HEK293 (cell line): ENCODE measurements around the gene PCDH1.

Experiments used
- CTCF ChIA-PET: fragments of 350-600 bp; formaldehyde crosslinking; extraction: SDS; loops from one replicate; lab custom pipeline; 2021; ENCODE audit warnings: antibody characterized with exemption; lab: Yijun Ruan, JAX
- POLR2A ChIA-PET: fragments of 300-600 bp; formaldehyde crosslinking; extraction: SDS; loops from one replicate; lab custom pipeline; 2020; ENCODE audit warnings: antibody characterized with exemption, inconsistent platforms; lab: Yijun Ruan, JAX
- H3K27ac ChIP-seq: fragments of 200-500 bp; sonication (Bioruptor generic); 2 replicates; pipeline ENCODE4 v1.5.1; 2014; ENCODE audit warnings: low read depth, low read length, control low read depth, inconsistent platforms; ENCODE audit errors: extremely low read depth
- H3K36me3 ChIP-seq, 2 experiments: fragments of 200-500 bp in 1 of 2; sonication (Bioruptor generic) in 1 of 2; 1 replicate in 1 of 2; 2 replicates in 1 of 2; pipeline ENCODE4 v1.5.1; 2014 to 2017; ENCODE audit warnings: inconsistent platforms in 2 of 2, low read length in 2 of 2; ENCODE audit not compliant: control insufficient read depth in 2 of 2, insufficient read depth in 1 of 2
- H3K4me1 ChIP-seq: fragments of 200-500 bp; sonication (Bioruptor generic); 2 replicates; pipeline ENCODE4 v1.5.1; 2014; ENCODE audit warnings: mild to moderate bottlenecking, low read length, inconsistent platforms; ENCODE audit not compliant: control insufficient read depth, insufficient read depth
- H3K4me3 ChIP-seq: 2 replicates; pipeline ENCODE4 v1.5.1; 2011; ENCODE audit warnings: low read depth, mild to moderate bottlenecking, control low read depth, low read length, moderate library complexity
- H3K9me3 ChIP-seq: fragments of 200-500 bp; sonication (Bioruptor generic); 2 replicates; pipeline ENCODE4 v1.5.1; 2014; ENCODE audit warnings: low read depth, low read length, inconsistent platforms; ENCODE audit not compliant: control insufficient read depth, insufficient read depth
- GFI1B ChIP-seq: fragments of 450-650 bp; formaldehyde crosslinking; IDR thresholded peaks from 2 replicates; pipeline ENCODE4 v1.5.1; 2016; ENCODE audit warnings: missing biosample characterization, missing genetic modification characterization
- PRDM2 ChIP-seq: fragments of 450-650 bp; formaldehyde crosslinking; IDR thresholded peaks from 2 replicates; pipeline ENCODE4 v1.5.1; 2016; ENCODE audit warnings: missing biosample characterization, missing genetic modification characterization, borderline replicate concordance
- SCRT2 ChIP-seq: fragments of 450-650 bp; formaldehyde crosslinking; IDR thresholded peaks from 2 replicates; pipeline ENCODE4 v1.5.1; 2016; ENCODE audit warnings: missing biosample characterization, missing genetic modification characterization
- SETDB1 ChIP-seq: IDR thresholded peaks from one replicate; pipeline ENCODE4 v1.6.1; 2017; ENCODE audit warnings: mild to moderate bottlenecking, low read length, moderate library complexity, mixed read lengths; ENCODE audit not compliant: insufficient read length
- ZBTB48 ChIP-seq: fragments of 450-650 bp; formaldehyde crosslinking; IDR thresholded peaks from 2 replicates; pipeline ENCODE4 v1.5.1; 2016; ENCODE audit warnings: missing biosample characterization, missing genetic modification characterization
- ZFP41 ChIP-seq: fragments of 450-650 bp; formaldehyde crosslinking; IDR thresholded peaks from 2 replicates; pipeline ENCODE4 v1.5.1; 2016; ENCODE audit warnings: missing biosample characterization, missing genetic modification characterization, borderline replicate concordance
- ZIC2 ChIP-seq: fragments of 450-650 bp; formaldehyde crosslinking; IDR thresholded peaks from 2 replicates; pipeline ENCODE4 v1.5.1; 2016; ENCODE audit warnings: missing biosample characterization, missing genetic modification characterization
- ZNF16 ChIP-seq: fragments of 450-650 bp; formaldehyde crosslinking; IDR thresholded peaks from 2 replicates; pipeline ENCODE4 v1.5.1; 2016; ENCODE audit warnings: low read depth, missing biosample characterization, missing genetic modification characterization
- ZNF211 ChIP-seq: fragments of 450-650 bp; formaldehyde crosslinking; IDR thresholded peaks from 2 replicates; pipeline ENCODE4 v1.5.1; 2016; ENCODE audit warnings: low read depth, missing biosample characterization, missing genetic modification characterization
- ZNF324 ChIP-seq: fragments of 450-650 bp; formaldehyde crosslinking; IDR thresholded peaks from 2 replicates; pipeline ENCODE4 v1.5.1; 2016; ENCODE audit warnings: missing biosample characterization, missing genetic modification characterization
- ZNF341 ChIP-seq: fragments of 450-650 bp; formaldehyde crosslinking; IDR thresholded peaks from 2 replicates; pipeline ENCODE4; 2016; ENCODE audit warnings: low read depth, missing biosample characterization, missing genetic modification characterization
- ZNF398 ChIP-seq: fragments of 450-650 bp; formaldehyde crosslinking; IDR thresholded peaks from 2 replicates; pipeline ENCODE4 v1.5.1; 2017; ENCODE audit warnings: missing biosample characterization, missing genetic modification characterization
- ZNF473 ChIP-seq: fragments of 450-650 bp; formaldehyde crosslinking; IDR thresholded peaks from 2 replicates; pipeline ENCODE4 v1.5.1; 2017; ENCODE audit warnings: missing biosample characterization, missing genetic modification characterization
- ZNF544 ChIP-seq: fragments of 450-650 bp; formaldehyde crosslinking; IDR thresholded peaks from 2 replicates; pipeline ENCODE4 v1.5.0; 2017; ENCODE audit warnings: missing biosample characterization, missing genetic modification characterization
- ZNF677 ChIP-seq: fragments of 450-650 bp; IDR thresholded peaks from 2 replicates; pipeline ENCODE4 v1.5.0; 2018; ENCODE audit warnings: missing biosample characterization, mild to moderate bottlenecking, missing genetic modification characterization, moderate library complexity
- ZNF707 ChIP-seq: fragments of 450-650 bp; formaldehyde crosslinking; IDR thresholded peaks from 2 replicates; pipeline ENCODE4 v1.5.1; 2016; ENCODE audit warnings: missing biosample characterization, missing genetic modification characterization
- ZNF768 ChIP-seq: fragments of 450-650 bp; formaldehyde crosslinking; IDR thresholded peaks from 2 replicates; pipeline ENCODE4 v1.5.1; 2018; ENCODE audit warnings: missing biosample characterization, mild to moderate bottlenecking, missing genetic modification characterization

Gene PCDH1

GRCh38 chr5:141917760-141918159, 39.5 kb upstream of the PCDH1 start:
- Histone ChIP-seq H3K4me3 (no peak overlapping the region), H3K27ac (no peak overlapping the region), H3K9me3 (no peaks in the 10 kb centered on the region), H3K36me3 (peaks cover 0 to 3% of the 10 kb centered on the region in 2 experiments; a peak in 1 of 3 replicates), H3K4me1 (no peaks in the 10 kb centered on the region)
- ChIA-PET POLR2A (no interaction called here), CTCF (interaction anchor here (0.5 to 1.7 kb wide), 6 partner anchors 38 to 157 kb away, joined by 3 to 5 read pairs (median 4); partner anchors contain the start of gene PCDH1)
- no peak for TF ChIP-seq ZNF544 (tag by site-specific recombination)
- no peak for TF ChIP-seq ZNF677 (tag by site-specific recombination)
- no peak for TF ChIP-seq ZNF16
- TF ChIP-seq GFI1B (tag by site-specific recombination) = no peak
- no peak for TF ChIP-seq ZFP41 (tag by site-specific recombination)
- no peak for TF ChIP-seq ZBTB48 (tag by site-specific recombination)
- TF ChIP-seq ZNF473 (tag by site-specific recombination) = no peak
- TF ChIP-seq PRDM2 (tag by site-specific recombination) = no peak
- no peak for TF ChIP-seq ZNF341 (tag by site-specific recombination)
- TF ChIP-seq ZNF768 = no peak
- TF ChIP-seq SETDB1 = no peak
- no peak for TF ChIP-seq ZIC2
- no peak for TF ChIP-seq ZNF324
- TF ChIP-seq ZNF707 (tag by site-specific recombination) = no peak
- no peak for TF ChIP-seq ZNF398 (tag by site-specific recombination)

GRCh38 chr5:141916522-141916921, 38.3 kb upstream of the PCDH1 start:
- no peak overlapping the region for H3K27ac ChIP-seq
- no peaks in the 10 kb centered on the region for H3K4me1 ChIP-seq
- no peak overlapping the region for H3K4me3 ChIP-seq
- TF ChIP-seq ZNF211 (tag by site-specific recombination) (no peak), SCRT2 (tag by site-specific recombination) (peak; percentile 85)
- no peaks in the 10 kb centered on the region for H3K36me3 ChIP-seq
- ChIA-PET CTCF (interaction anchor here (0.6 to 1.8 kb wide), 4 partner anchors 34 to 1763 kb away, joined by 4 to 9 read pairs (median 5); no protein-coding TSS in a partner anchor), POLR2A (no interaction called here)
- no peaks in the 10 kb centered on the region for H3K9me3 ChIP-seq
